Subcutaneous adipose tissue (tissue), 4 donors: ENCODE results near the gene OXSR1. TPM values are rescaled to one million over a fixed set of nuclear protein-coding genes. Genes with fewer than 3 reads are reported as not detected.

Source experiments
- CTCF ChIP-seq: fragments of 450-650 bp; IDR thresholded peaks from one replicate; pipeline ENCODE4 v1.5.1; 2016; ENCODE audit warnings: low read depth, mild to moderate bottlenecking, control low read depth, antibody characterized with exemption, moderate library complexity
- total RNA-seq, 4 donors: library from RNA; depleted of rRNA; stranded (reverse); fragments of >200 nt; gene quantifications; one replicate each; pipeline ENCODE4 v1.1.0, GENCODE V29; 2016

Gene OXSR1
- total RNA-seq, 4 donors from 2014 or later: 30.0 to 49.6 (median 33.0) TPM

- TF ChIP-seq CTCF: no peak
These were observed 46.8 kb downstream of the OXSR1 start for GRCh38 chr3:38212141-38212540.

DNA sequence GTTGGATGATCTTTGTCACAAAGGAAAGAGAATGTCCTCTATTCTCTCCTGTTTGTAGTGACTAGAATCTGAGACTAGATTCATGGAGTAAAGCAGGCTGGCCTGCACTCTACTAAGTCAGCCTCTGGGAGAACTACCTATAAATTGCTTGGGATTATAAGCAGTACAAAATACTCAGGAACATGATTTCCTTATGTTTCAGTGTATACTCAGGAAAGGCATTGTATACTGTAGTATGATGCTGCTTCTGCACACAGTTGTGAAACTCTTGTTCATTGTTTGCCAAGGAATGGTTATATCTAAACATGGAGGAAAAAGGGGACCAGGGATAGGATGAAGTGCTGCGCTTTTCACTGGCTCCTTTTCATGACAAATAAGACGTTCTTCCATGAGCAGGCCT lies 49.2 kb downstream of the OXSR1 start:
- no peak for TF ChIP-seq CTCF

DNA sequence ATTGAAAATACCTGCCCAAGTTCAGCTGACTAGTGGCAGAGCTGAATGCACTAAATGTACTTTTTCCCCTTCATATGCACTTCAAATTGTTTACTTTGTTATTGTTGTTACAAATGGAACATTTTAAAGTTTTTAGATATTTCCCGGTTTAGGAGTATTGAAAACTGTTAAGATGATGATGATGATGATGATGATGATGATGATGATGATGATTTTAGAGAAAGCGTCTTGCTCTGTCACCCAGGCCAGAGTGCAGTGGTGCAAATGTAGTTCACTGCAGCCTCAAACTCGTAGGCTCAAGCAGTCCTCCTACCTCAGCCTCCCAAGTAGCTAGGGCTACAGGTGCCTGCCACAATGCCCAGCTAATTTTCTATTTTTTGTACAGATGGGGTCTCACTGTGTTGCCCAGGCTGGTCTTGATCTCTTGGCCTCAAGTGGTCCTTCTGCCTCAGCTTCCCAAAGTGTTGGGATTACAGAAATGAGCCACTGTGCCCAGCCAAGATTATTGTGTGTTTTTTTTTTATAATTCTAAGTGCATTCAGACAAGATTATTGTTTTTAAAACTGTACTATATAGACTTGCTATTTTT lies 54.4 kb downstream of the OXSR1 start:
- no peak for TF ChIP-seq CTCF

- TF ChIP-seq CTCF: no peak
These were observed 55.7 kb downstream of the OXSR1 start for GRCh38 chr3:38221005-38221404.

- TF ChIP-seq CTCF: no peak
These were observed 56.8 kb downstream of the OXSR1 start for GRCh38 chr3:38222032-38222634.

DNA sequence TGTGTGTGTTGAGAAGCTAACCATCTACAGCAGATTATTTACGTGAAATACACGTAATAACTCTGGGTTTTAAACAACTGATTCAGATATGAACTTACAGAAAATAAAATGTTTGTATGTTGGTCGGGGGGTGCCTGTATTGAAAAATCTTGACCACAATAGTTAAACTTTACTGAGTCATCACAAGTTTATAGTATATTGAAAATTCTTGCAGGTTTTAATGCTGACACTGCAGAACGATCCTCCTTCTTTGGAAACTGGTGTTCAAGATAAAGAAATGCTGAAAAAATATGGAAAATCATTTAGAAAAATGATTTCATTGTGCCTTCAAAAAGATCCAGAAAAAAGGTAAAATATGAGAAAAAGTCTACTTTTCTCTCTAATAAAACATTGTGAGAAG lies 59.0 kb downstream of the OXSR1 start:
- TF ChIP-seq CTCF: no peak

DNA sequence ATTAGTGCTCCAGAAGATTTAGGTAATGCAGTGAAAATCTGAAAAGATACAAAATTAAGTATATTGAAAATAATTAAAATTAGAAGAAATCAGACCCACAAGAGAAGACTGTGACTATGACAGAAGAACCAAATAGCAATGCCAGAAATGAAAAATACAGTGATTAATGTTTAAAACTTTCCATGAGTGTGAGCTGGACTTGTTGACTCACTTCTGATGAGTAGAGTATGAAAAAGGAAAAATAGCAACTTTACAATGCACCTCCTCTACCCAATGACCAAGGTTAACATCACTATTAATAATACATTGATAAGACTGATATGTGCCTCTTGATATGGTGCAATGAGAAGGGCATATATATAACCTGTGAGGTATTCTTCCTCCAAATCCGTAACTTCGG lies 60.9 kb downstream of the OXSR1 start:
- no peak for TF ChIP-seq CTCF
